OCI-LY7 (cell line): ENCODE results near the gene CCL14.

Experiments
- CTCF ChIP-seq: fragments of 200-600 bp; sonication (generic); conservative IDR thresholded peaks from 2 replicates; pipeline ENCODE4 v1.5.1; 2014; ENCODE audit warnings: mild to moderate bottlenecking, antibody characterized with exemption, low read length, moderate library complexity, mixed read lengths
- EZH2phosphoT487 ChIP-seq: fragments of 200-600 bp; sonication (generic); IDR thresholded peaks from 2 replicates; pipeline ENCODE4 v1.6.1; 2018; ENCODE audit warnings: low read depth, borderline replicate concordance, mild to moderate bottlenecking, mixed run types, antibody characterized with exemption, low read length, moderate library complexity, mixed read lengths

GRCh38 chr17:35991075-35991474, 4.5 kb upstream of the CCL14 start:
- TF ChIP-seq CTCF (no peak), EZH2phosphoT487 (no peak)
